AG09309 (cell line): ENCODE data around the gene GALNT11.
"Not testable (repeated sequence)": the region's sequence is repeated elsewhere in the genome, so short reads cannot be mapped to it uniquely, and the experiment has no call there.

Experiments used
- DNase-seq: peaks from one replicate; pipeline ENCODE4 v3.0.0-alpha.2; 2010; ENCODE audit warnings: low read depth
- H3K4me3 ChIP-seq: 2 replicates; pipeline ENCODE4 v1.5.1; 2011; ENCODE audit warnings: mild to moderate bottlenecking, low read depth, low read length, moderate library complexity; ENCODE audit not compliant: control insufficient read depth
- CTCF ChIP-seq: IDR thresholded peaks from 2 replicates; pipeline ENCODE4 v1.5.1; 2011; ENCODE audit warnings: mild to moderate bottlenecking, low read depth, low read length, inconsistent platforms; ENCODE audit not compliant: insufficient read depth, control insufficient read depth; ENCODE audit errors: missing control alignments

The GALNT11 gene

GRCh38 chr7:152013230-152013629 lies 12.2 kb upstream of the GALNT11 start:
- TF ChIP-seq CTCF = no peak
- no peak for DNase-seq
- no peak overlapping the region for H3K4me3 ChIP-seq

GRCh38 chr7:152013974-152014373 lies 11.5 kb upstream of the GALNT11 start:
- H3K4me3 ChIP-seq = no peak overlapping the region
- no peak for TF ChIP-seq CTCF
- DNase-seq = no peak

- no peak for DNase-seq
- no peak for TF ChIP-seq CTCF
- H3K4me3 ChIP-seq = no peak overlapping the region
These were observed 10.8 kb upstream of the GALNT11 start for GRCh38 chr7:152014722-152015121.

- TF ChIP-seq CTCF = no peak
- H3K4me3 ChIP-seq = no peak overlapping the region
- no peak for DNase-seq
These were observed 9.9 kb upstream of the GALNT11 start for GRCh38 chr7:152015600-152015999.

- TF ChIP-seq CTCF = no peak
- H3K4me3 ChIP-seq = no peak overlapping the region
- no peak for DNase-seq
These were observed 8.5 kb upstream of the GALNT11 start for GRCh38 chr7:152016947-152017346.

- DNase-seq, H3K4me3 ChIP-seq: not testable (repeated sequence)
These were observed 7.8 kb upstream of the GALNT11 start for GRCh38 chr7:152017683-152018082.

GRCh38 chr7:152021740-152022139 lies 3.7 kb upstream of the GALNT11 start:
- not testable (repeated sequence) for DNase-seq, H3K4me3 ChIP-seq
